Choroid plexus epithelial cell (primary cell): ENCODE measurements around the gene PARP11.

Experiments
- DNase-seq: peaks from one replicate; pipeline ENCODE4 v3.0.0-alpha.2; 2010; ENCODE audit warnings: low read depth
- H3K4me3 ChIP-seq: 2 replicates; pipeline ENCODE4 v1.5.1; 2011; ENCODE audit warnings: low read depth, mild to moderate bottlenecking, control low read depth, low read length, moderate library complexity
- TF ChIP-seq, protein P1 (sequence below): conservative IDR thresholded peaks from 2 replicates; pipeline ENCODE4 v1.5.1; 2011; ENCODE audit warnings: low read depth, mild to moderate bottlenecking, control low read depth, inconsistent platforms, low read length, moderate library complexity

The PARP11 gene

DNA sequence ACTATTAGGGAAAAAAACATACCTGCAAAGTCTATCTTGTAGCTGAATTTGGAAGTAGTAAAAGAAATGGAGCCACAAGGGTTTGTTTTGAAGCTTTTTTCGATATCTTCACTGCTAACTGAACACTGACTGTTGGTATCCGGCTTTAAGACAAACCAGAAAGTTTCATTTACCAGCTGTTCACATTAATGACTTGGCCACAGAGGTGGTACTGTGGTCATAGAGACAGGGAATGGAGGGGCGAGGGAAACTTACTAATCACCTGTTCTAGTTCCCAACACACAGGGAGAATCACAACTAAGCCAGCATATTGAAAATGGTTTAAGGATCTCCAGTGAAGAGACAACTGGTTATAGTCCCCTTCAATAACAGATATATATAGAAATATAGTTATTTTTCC, 44.3 kb downstream of the PARP11 start:
- no peak for DNase-seq
- TF ChIP-seq, protein P1, sequence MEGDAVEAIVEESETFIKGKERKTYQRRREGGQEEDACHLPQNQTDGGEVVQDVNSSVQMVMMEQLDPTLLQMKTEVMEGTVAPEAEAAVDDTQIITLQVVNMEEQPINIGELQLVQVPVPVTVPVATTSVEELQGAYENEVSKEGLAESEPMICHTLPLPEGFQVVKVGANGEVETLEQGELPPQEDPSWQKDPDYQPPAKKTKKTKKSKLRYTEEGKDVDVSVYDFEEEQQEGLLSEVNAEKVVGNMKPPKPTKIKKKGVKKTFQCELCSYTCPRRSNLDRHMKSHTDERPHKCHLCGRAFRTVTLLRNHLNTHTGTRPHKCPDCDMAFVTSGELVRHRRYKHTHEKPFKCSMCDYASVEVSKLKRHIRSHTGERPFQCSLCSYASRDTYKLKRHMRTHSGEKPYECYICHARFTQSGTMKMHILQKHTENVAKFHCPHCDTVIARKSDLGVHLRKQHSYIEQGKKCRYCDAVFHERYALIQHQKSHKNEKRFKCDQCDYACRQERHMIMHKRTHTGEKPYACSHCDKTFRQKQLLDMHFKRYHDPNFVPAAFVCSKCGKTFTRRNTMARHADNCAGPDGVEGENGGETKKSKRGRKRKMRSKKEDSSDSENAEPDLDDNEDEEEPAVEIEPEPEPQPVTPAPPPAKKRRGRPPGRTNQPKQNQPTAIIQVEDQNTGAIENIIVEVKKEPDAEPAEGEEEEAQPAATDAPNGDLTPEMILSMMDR, result no peak

DNA sequence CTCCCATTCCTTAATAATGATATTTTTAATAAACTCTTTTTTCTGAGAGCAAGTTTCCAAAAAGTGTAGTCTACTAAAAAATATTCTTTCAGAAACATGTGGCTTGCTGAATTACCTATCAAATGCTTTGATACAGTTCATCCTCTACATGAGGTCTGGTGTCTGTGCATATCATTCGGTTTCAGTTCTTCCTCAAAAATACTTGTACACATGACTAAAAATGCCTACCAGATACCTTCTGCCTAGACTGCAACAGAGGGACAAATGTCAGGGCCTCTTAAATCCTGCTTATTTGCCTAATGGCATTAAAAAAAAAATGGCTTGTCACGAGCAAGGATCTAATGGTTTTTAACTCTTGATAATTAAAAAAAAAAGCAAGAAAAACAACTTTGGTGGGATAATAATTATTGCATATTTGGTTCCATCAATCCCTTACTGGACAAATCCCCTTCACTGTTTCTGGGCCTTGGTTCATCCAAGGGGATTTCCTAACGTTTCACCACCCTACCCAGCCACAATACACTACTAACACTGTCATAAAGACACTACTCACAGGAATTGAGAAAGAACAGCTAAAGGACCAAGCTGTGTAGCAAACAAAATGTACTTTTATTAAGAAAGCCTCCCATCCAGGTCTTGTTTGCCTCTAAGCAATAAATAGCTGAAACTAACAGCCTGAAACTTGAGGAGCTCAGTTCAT, 45.7 kb downstream of the PARP11 start:
- no peak overlapping the region for H3K4me3 ChIP-seq
- TF ChIP-seq, protein P1, result no peak
- DNase-seq, result no peak

More for the DNA sequence above, 44.3 kb downstream of the PARP11 start:
- no peak overlapping the region for H3K4me3 ChIP-seq

DNA sequence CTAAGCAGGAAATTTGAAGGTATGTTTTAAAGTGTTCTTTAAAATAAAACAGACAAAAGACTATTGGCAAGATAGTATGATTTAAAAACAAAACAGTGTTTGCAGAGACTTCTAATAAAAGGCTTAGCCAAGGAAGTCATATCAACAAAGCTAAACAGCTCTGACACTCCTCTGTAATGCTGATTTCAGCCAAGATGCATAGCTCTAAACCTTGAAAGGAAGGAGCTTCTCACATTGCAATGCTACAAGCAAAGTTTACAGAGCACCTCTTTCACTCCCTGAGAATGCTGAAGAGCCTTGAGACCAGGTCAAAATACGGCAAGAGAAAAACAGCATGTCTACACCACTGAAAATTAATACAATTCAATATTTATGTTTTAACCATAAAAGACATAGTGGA, 51.8 kb downstream of the PARP11 start:
- TF ChIP-seq, protein P1, result no peak
- no peak overlapping the region for H3K4me3 ChIP-seq

DNA sequence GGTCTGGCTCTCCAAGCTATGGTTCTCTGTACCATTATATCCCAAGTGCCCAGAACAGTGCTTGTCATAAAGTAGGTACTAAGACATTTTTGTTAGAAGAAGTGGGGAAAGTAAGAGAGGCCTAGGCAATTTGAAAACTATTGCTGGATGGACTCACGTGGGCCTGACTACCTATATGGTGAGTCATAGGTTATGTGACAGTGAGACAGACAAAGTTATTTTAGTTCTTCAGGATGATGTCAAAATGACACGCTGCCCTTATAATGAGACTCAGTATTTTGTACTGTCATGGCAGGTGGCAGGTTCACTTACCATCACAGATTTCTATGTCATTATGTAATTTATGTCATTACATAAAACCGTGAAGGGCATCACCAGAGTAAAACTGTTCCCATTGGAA, 53.1 kb downstream of the PARP11 start:
- peak; percentile 47 for DNase-seq
- H3K4me3 ChIP-seq, result no peak overlapping the region
- TF ChIP-seq, protein P1, result no peak

More for the DNA sequence above, 51.8 kb downstream of the PARP11 start:
- DNase-seq, result no peak

DNA sequence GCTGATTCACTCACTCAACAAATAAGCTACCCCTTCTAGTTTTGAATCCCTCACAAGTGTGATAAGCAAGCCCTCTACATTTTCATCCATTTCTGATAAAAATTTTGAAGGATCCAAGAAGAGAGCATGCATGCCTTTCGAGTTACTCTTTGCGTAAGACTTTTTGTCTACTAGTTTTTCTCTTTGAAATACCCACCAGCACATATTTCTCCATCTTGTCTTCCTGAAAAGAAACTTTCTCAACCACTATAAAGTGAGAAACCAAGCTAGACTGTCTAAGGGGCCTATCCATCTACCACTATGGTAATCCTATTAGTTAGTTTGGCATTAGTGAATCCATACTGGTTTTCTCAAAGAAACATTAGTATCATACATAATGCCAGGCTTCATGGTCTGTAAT, 56.9 kb downstream of the PARP11 start:
- H3K4me3 ChIP-seq, result no peak overlapping the region
- TF ChIP-seq, protein P1, result no peak
- peak; percentile 49 for DNase-seq

DNA sequence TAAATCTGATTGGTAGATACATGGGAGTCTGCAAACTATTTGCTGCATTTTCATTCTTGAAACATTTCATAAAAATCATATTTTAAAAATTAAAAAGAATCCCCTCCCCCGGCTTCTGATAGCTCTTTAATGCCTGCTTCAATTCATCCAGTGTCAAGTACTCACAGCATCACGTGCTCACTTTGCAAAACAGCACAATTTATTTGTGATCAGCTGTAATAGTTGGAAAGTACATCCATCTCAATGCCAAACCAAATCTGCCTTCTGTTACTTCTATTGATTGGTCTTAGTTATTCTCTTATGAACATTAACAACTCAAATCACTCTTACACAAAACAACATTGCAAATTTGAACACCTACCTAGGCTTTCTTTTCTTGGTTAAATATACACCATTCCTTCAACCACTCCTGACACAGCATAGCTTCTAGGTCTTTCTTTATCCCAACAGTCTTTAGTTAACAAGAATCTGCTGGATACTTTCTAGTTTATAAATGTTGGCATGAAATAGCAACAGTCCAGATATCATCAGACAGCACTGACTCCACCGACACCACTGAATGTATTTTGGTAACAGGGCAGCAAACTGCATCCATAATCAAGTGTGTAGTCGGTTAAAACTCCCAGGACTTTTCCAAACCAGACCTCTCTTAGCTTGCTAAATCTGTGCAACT, 58.0 kb downstream of the PARP11 start:
- no peak for DNase-seq
- no peak overlapping the region for H3K4me3 ChIP-seq
- TF ChIP-seq, protein P1, result no peak

DNA sequence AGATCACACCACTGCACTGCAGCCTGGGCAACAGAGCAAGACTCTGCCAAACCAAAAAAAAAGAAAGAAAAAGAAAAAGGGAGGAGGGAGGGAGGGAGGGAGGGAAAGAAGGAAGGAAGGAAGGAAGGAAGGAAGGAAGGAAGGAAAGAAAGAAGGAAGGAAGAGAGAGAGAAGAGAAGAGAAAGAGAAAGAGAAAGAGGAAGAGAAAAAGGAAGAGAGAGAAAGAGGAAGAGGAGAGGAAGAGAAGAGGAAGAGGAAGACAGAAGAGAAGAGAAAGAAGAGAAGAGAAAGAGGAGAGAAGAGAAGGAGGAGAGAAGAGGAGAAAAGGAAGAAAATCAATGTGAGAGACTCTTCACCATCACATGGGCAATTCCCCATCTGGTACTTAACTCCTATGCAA, 62.7 kb downstream of the PARP11 start:
- TF ChIP-seq, protein P1, result no peak
- H3K4me3 ChIP-seq, result no peak overlapping the region
- DNase-seq, result no peak
